GM12878 (cell line): ENCODE measurements around the gene RARS1. TPM values are rescaled to one million over a fixed set of nuclear protein-coding genes. Genes with fewer than 3 reads are reported as not detected.

Experiments used
- ATAC-seq: fragments of 200-7000 bp; cut with Tn5 transposase; 3 replicates; pipeline ENCODE4 v1.9.1; 2020; ENCODE audit warnings: mild to moderate bottlenecking, moderate library complexity
- BruUV-seq: library from RNA; stranded (reverse); fragments of 400-500 nt; replicated peaks from 2 replicates; lab custom pipeline; 2021; lab: Mats Ljungman, UMichigan
- CTCF ChIA-PET: fragments of 300-600 bp; sonication (Branson Sonifier 250); formaldehyde crosslinking; extraction: SDS; loops from one replicate; lab custom pipeline; 2021; ENCODE audit warnings: inconsistent platforms; lab: Yijun Ruan, JAX
- POLR2A ChIA-PET: fragments of 350-600 bp; formaldehyde crosslinking; extraction: SDS; loops from one replicate; lab custom pipeline; 2021; ENCODE audit warnings: inconsistent platforms; lab: Charles Lee
- RAD21 ChIA-PET: fragments of 300-600 bp; sonication (Branson Sonifier 250); formaldehyde crosslinking; loops from one replicate; lab custom pipeline; 2023; ENCODE audit warnings: antibody characterized with exemption; ENCODE audit not compliant: unreplicated experiment; lab: Charles Lee
- SMC1A ChIA-PET: fragments of 300-600 bp; sonication (Branson Sonifier 250); formaldehyde crosslinking; loops from one replicate; lab custom pipeline; 2023; ENCODE audit not compliant: unreplicated experiment, uncharacterized antibody; lab: Charles Lee
- DNase-seq: peaks from one replicate; pipeline ENCODE4 v3.0.0-alpha.2; 2011; ENCODE audit warnings: low read depth, low spot score
- FAIRE-seq: peaks from 3 replicates; lab custom pipeline; 2011; peaks lifted over from hg19 to GRCh38; lab: Jason Lieb, UNC
- H2AFZ ChIP-seq: 2 replicates; pipeline ENCODE4 v1.6.0; 2011; ENCODE audit warnings: low read depth, low read length, control low read depth; ENCODE audit not compliant: control insufficient read depth
- H3K27ac ChIP-seq: 2 replicates; pipeline ENCODE4 v1.5.1; 2011; ENCODE audit warnings: control low read depth; ENCODE audit not compliant: control insufficient read depth, insufficient read depth
- H3K27me3 ChIP-seq, 2 experiments: replicated peaks in 1 of 2; 2 replicates each; pipeline versions ENCODE4 v1.6.0 to v1.6.1; 2011; ENCODE audit warnings: low read length in 1 of 2; ENCODE audit not compliant: control insufficient read depth in 2 of 2, insufficient read depth in 2 of 2
- H3K36me3 ChIP-seq, 2 experiments: 2 replicates each; pipeline ENCODE4 v1.5.1; 2011; ENCODE audit warnings: low read length in 1 of 2; ENCODE audit not compliant: control insufficient read depth in 2 of 2, insufficient read depth in 2 of 2
- H3K4me1 ChIP-seq: 2 replicates; pipeline ENCODE4 v1.6.1; 2011; ENCODE audit warnings: mild to moderate bottlenecking, low read length, moderate library complexity, mixed read lengths; ENCODE audit not compliant: control insufficient read depth, insufficient read depth
- H3K4me2 ChIP-seq: 2 replicates; pipeline ENCODE4 v1.6.0; 2011; ENCODE audit warnings: control low read depth; ENCODE audit not compliant: control insufficient read depth, insufficient read depth
- H3K4me3 ChIP-seq: fragments of 200-600 bp; sonication (generic); 2 replicates; pipeline ENCODE4 v1.5.1; 2016
- H3K79me2 ChIP-seq: 2 replicates; pipeline ENCODE4 v1.6.0; 2011; ENCODE audit warnings: low read length; ENCODE audit not compliant: control insufficient read depth, insufficient read depth
- H3K9ac ChIP-seq: 2 replicates; pipeline ENCODE4 v1.8.0; 2011; ENCODE audit warnings: low read length, control low read depth, mixed read lengths; ENCODE audit not compliant: control insufficient read depth, insufficient read depth
- H3K9me3 ChIP-seq: replicated peaks from 3 replicates; pipeline ENCODE4 v1.5.1; 2011; ENCODE audit warnings: mild to moderate bottlenecking, low read length; ENCODE audit not compliant: control insufficient read depth, insufficient read depth
- H4K20me1 ChIP-seq: 2 replicates; pipeline ENCODE4 v1.6.0; 2011; ENCODE audit not compliant: control insufficient read depth, insufficient read depth
- BRCA1 ChIP-seq: IDR thresholded peaks from 2 replicates; pipeline ENCODE4 v1.6.1; 2011; ENCODE audit warnings: low read depth, low read length, improper control_type of control experiment
- FOXK2 ChIP-seq: fragments of 450-650 bp; IDR thresholded peaks from 2 replicates; pipeline ENCODE4 v1.6.1; 2017; ENCODE audit warnings: mild to moderate bottlenecking, moderate library complexity
- IKZF2 ChIP-seq, 2 experiments: fragments of 450-650 bp; IDR thresholded peaks; 2 replicates each; pipeline ENCODE4 v1.6.1; 2017; ENCODE audit warnings: mild to moderate bottlenecking in 2 of 2, moderate library complexity in 2 of 2
- JUNB ChIP-seq: IDR thresholded peaks from 2 replicates; pipeline ENCODE4 v1.6.1; 2016; ENCODE audit warnings: antibody characterized with exemption, mild to moderate bottlenecking
- MTA2 ChIP-seq: fragments of 450-650 bp; IDR thresholded peaks from 2 replicates; pipeline ENCODE4 v1.6.1; 2016; ENCODE audit warnings: low read depth, mild to moderate bottlenecking, moderate library complexity
- MTA3 ChIP-seq: IDR thresholded peaks from 2 replicates; pipeline ENCODE4 v1.6.1; 2012; ENCODE audit warnings: low read length, inconsistent platforms, borderline replicate concordance
- NRF1 ChIP-seq: conservative IDR thresholded peaks from 2 replicates; pipeline ENCODE4 v1.6.1; 2011; ENCODE audit warnings: mild to moderate bottlenecking, low read depth, low read length, improper control_type of control experiment
- PML ChIP-seq: IDR thresholded peaks from 2 replicates; pipeline ENCODE4 v1.6.1; 2012; ENCODE audit warnings: low read length, inconsistent platforms
- RBBP5 ChIP-seq: fragments of 200-600 bp; sonication (generic); conservative IDR thresholded peaks from 2 replicates; pipeline ENCODE4 v1.6.1; 2016
- SIX5 ChIP-seq: IDR thresholded peaks from 2 replicates; pipeline ENCODE4 v1.6.1; 2011; ENCODE audit warnings: mild to moderate bottlenecking, low read depth, low read length, moderate library complexity; ENCODE audit not compliant: severe bottlenecking
- SP1 ChIP-seq: IDR thresholded peaks from one replicate; pipeline ENCODE4 v1.6.1; 2011; ENCODE audit warnings: low read depth, low read length
- STAT3 ChIP-seq: IDR thresholded peaks from 2 replicates; pipeline ENCODE4 v1.6.1; 2011; ENCODE audit warnings: low read depth, low read length, improper control_type of control experiment
- TBL1XR1 ChIP-seq: IDR thresholded peaks from 2 replicates; pipeline ENCODE4 v1.6.1; 2012; ENCODE audit warnings: low read depth, low read length, improper control_type of control experiment
- ZNF207 ChIP-seq: fragments of 450-650 bp; IDR thresholded peaks from 2 replicates; pipeline ENCODE4 v1.6.1; 2014; ENCODE audit warnings: antibody characterized with exemption, mild to moderate bottlenecking, borderline replicate concordance
- ZZZ3 ChIP-seq: IDR thresholded peaks from 2 replicates; pipeline ENCODE4 v1.6.1; 2011; ENCODE audit warnings: low read depth; ENCODE audit not compliant: control insufficient read depth, insufficient read length
- WGBS: methylation state at CpG from one replicate; pipeline ENCODE4 v1.1.6; 2016; ENCODE audit warnings: low lambda C conversion rate; ENCODE audit not compliant: insufficient replicate concordance, insufficient coverage; ENCODE audit errors: missing lambda C conversion rate; 5-methylcytosine and 5-hydroxymethylcytosine counted together
- in situ Hi-C: fragments of 300-500 bp; cut with MboI; formaldehyde crosslinking; loops from 9 replicates; pipeline ENCODE4 v1.14.3; 2018; ENCODE audit warnings: mixed read lengths
- intact Hi-C: fragments of 100-400 bp; cut with micrococcal nuclease; formaldehyde crosslinking; loops from one replicate; pipeline ENCODE4 v1.14.2; 2022; ENCODE audit not compliant: unreplicated experiment
- polyA plus RNA-seq, 11 experiments: library from polyadenylated mRNA; depleted of rRNA in 4 of 11; unstranded in 6 of 11; stranded (reverse) in 5 of 11; fragments of >200 nt; fragmentation: Nextera tagmentation in 4 of 11; fragmentation: Illumina TruSeq in 1 of 11; extraction: Ambion mirVana in 4 of 11; extraction: Trizol in 1 of 11; gene quantifications; 1 replicate in 1 of 11; 2 replicates in 10 of 11; pipeline versions ENCODE4 v1.2.1 to v1.2.3, GENCODE V29; 2011 to 2016; ENCODE audit warnings: inconsistent platforms in 2 of 11, missing spikeins in 2 of 11, low read depth in 1 of 11
- total RNA-seq, 4 experiments: library from RNA; depleted of rRNA in 3 of 4; stranded (reverse); fragments of >200 nt in 3 of 4; fragmentation: Illumina TruSeq in 1 of 4; extraction: Trizol in 1 of 4; gene quantifications; 2 replicates each; pipeline versions ENCODE4 v1.2.1 to v1.2.3, GENCODE V29; 2013 to 2021
- TF ChIP-seq, protein P1 (sequence below): IDR thresholded peaks from 2 replicates; pipeline ENCODE4 v1.6.1; 2011; ENCODE audit warnings: borderline replicate concordance, low read depth, mild to moderate bottlenecking, moderate library complexity, low read length; ENCODE audit not compliant: insufficient read depth, poor library complexity, severe bottlenecking
- TF ChIP-seq, protein P2 (sequence below): IDR thresholded peaks from 2 replicates; pipeline ENCODE4 v1.6.1; 2012; ENCODE audit warnings: low read depth, low read length, improper control_type of control experiment
- TF ChIP-seq, protein P3 (sequence below): fragments of 450-650 bp; formaldehyde crosslinking; IDR thresholded peaks from 2 replicates; pipeline ENCODE4 v1.5.0; 2022; ENCODE audit warnings: mild to moderate bottlenecking, missing genetic modification characterization
- TF ChIP-seq, protein P4 (sequence below): IDR thresholded peaks from 2 replicates; pipeline ENCODE4 v1.6.1; 2011; ENCODE audit warnings: low read depth, low read length, improper control_type of control experiment, borderline replicate concordance

RARS1 gene
- total and polyA plus RNA-seq, 10 of the 15 experiments (the other 5 are each of a cell fraction or from before 2014, with no cell fraction given) = 80.5 to 127 (median 105) TPM

- TF ChIP-seq ZNF207 (no peak), IKZF2 (IDR thresholded peaks at IDR 0.05) (no peak), MTA2 (no peak)
- TF ChIP-seq, all 136 proteins: peak for 0
Measured at GRCh38 chr5:168449166-168449565, 37.1 kb upstream of the RARS1 start (continued).

DNA sequence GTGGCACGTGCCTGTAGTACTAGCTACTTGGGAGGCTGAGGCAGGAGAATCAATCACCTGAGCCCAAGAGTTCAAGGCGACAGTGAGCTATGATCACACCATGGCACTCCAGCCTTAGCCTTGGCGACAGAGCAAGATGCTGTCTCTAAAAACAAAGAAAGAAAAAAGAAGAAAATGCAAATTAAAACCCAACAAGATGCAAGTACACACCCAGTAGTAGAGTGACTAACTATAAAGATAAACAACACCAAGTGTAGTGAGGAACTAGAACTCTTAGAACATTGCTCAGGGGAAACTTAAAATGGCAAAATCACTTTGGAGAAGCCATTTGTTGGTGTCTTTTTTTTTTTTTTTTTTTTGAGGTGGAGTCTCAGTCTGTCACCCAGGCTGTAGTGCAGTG is 34.7 kb upstream of the RARS1 start:
- ChIA-PET SMC1A (interaction anchor here (0.6 kb wide), 2 partner anchors 36 to 1251 kb away, joined by 3 to 4 read pairs; no protein-coding TSS in a partner anchor), CTCF (no interaction called here), POLR2A (no interaction called here), RAD21 (no interaction called here)
- Histone ChIP-seq H3K27ac (no peak overlapping the region), H3K4me1 (no peaks in the 10 kb centered on the region), H2AFZ (no peak overlapping the region), H3K4me3 (no peak overlapping the region), H3K9ac (no peak overlapping the region), H3K4me2 (no peak overlapping the region), H4K20me1 (no peaks in the 10 kb centered on the region), H3K79me2 (no peaks in the 10 kb centered on the region), H3K36me3 (no peaks in the 10 kb centered on the region), H3K9me3 (no peaks in the 10 kb centered on the region), H3K27me3 (no peaks in the 10 kb centered on the region)
- no peak for ATAC-seq
- no TSS peak for BruUV-seq
- 79% methylated on average over 3 of the region's 3 CpGs for WGBS
- FAIRE-seq = no peak
- intact Hi-C loops = no loop called here
- no peak for DNase-seq
- in situ Hi-C loops = no loop called here
- TF ChIP-seq, protein P1, sequence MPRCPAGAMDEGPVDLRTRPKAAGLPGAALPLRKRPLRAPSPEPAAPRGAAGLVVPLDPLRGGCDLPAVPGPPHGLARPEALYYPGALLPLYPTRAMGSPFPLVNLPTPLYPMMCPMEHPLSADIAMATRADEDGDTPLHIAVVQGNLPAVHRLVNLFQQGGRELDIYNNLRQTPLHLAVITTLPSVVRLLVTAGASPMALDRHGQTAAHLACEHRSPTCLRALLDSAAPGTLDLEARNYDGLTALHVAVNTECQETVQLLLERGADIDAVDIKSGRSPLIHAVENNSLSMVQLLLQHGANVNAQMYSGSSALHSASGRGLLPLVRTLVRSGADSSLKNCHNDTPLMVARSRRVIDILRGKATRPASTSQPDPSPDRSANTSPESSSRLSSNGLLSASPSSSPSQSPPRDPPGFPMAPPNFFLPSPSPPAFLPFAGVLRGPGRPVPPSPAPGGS = no peak
- TF ChIP-seq MTA3 = no peak
- TF ChIP-seq NRF1 = no peak
- no peak for TF ChIP-seq SIX5
- TF ChIP-seq PML = no peak
- no peak for TF ChIP-seq ZZZ3
- TF ChIP-seq JUNB = no peak
- TF ChIP-seq BRCA1 = no peak
- no peak for TF ChIP-seq SP1
- no peak for TF ChIP-seq FOXK2
- TF ChIP-seq, protein P2, sequence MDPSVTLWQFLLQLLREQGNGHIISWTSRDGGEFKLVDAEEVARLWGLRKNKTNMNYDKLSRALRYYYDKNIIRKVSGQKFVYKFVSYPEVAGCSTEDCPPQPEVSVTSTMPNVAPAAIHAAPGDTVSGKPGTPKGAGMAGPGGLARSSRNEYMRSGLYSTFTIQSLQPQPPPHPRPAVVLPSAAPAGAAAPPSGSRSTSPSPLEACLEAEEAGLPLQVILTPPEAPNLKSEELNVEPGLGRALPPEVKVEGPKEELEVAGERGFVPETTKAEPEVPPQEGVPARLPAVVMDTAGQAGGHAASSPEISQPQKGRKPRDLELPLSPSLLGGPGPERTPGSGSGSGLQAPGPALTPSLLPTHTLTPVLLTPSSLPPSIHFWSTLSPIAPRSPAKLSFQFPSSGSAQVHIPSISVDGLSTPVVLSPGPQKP = no peak
- no peak for TF ChIP-seq TBL1XR1
- no peak for TF ChIP-seq RBBP5
- TF ChIP-seq STAT3 = no peak
- TF ChIP-seq, protein P3, sequence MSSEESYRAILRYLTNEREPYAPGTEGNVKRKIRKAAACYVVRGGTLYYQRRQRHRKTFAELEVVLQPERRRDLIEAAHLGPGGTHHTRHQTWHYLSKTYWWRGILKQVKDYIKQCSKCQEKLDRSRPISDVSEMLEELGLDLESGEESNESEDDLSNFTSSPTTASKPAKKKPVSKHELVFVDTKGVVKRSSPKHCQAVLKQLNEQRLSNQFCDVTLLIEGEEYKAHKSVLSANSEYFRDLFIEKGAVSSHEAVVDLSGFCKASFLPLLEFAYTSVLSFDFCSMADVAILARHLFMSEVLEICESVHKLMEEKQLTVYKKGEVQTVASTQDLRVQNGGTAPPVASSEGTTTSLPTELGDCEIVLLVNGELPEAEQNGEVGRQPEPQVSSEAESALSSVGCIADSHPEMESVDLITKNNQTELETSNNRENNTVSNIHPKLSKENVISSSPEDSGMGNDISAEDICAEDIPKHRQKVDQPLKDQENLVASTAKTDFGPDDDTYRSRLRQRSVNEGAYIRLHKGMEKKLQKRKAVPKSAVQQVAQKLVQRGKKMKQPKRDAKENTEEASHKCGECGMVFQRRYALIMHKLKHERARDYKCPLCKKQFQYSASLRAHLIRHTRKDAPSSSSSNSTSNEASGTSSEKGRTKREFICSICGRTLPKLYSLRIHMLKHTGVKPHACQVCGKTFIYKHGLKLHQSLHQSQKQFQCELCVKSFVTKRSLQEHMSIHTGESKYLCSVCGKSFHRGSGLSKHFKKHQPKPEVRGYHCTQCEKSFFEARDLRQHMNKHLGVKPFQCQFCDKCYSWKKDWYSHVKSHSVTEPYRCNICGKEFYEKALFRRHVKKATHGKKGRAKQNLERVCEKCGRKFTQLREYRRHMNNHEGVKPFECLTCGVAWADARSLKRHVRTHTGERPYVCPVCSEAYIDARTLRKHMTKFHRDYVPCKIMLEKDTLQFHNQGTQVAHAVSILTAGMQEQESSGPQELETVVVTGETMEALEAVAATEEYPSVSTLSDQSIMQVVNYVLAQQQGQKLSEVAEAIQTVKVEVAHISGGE (CRISPR knock-in tag) = no peak
- TF ChIP-seq, protein P4, sequence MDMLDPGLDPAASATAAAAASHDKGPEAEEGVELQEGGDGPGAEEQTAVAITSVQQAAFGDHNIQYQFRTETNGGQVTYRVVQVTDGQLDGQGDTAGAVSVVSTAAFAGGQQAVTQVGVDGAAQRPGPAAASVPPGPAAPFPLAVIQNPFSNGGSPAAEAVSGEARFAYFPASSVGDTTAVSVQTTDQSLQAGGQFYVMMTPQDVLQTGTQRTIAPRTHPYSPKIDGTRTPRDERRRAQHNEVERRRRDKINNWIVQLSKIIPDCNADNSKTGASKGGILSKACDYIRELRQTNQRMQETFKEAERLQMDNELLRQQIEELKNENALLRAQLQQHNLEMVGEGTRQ = no peak
